Endodermal cell (in vitro differentiated cells): Measurements from ENCODE around the gene DLK1. TPM values are rescaled to one million over a fixed set of nuclear protein-coding genes. Genes with fewer than 3 reads are reported as not detected.
A peak's percentile ranks its signal among the peaks of the same experiment; 100 is the strongest.

ENCODE experiments used
- DNase-seq: peaks from one replicate; pipeline ENCODE4 v3.0.0-alpha.2; 2017
- H3K27ac ChIP-seq: 2 replicates; pipeline ENCODE4 v1.5.1; 2013; ENCODE audit warnings: mild to moderate bottlenecking, low read depth, low read length, moderate library complexity
- H3K27me3 ChIP-seq: 2 replicates; pipeline ENCODE4 v1.6.1; 2013; ENCODE audit warnings: mild to moderate bottlenecking, low read length, moderate library complexity; ENCODE audit not compliant: insufficient read depth, control insufficient read depth, poor library complexity, severe bottlenecking
- H3K36me3 ChIP-seq: 2 replicates; pipeline ENCODE4 v1.7.0; 2013; ENCODE audit warnings: mild to moderate bottlenecking, low read length, moderate library complexity; ENCODE audit not compliant: control insufficient read depth, insufficient read depth
- H3K4me1 ChIP-seq: one replicate; pipeline ENCODE4 v1.7.0; 2013; ENCODE audit warnings: low read length; ENCODE audit not compliant: control insufficient read depth, insufficient read depth
- H3K4me3 ChIP-seq: 2 replicates; pipeline ENCODE4 v1.5.1; 2013; ENCODE audit warnings: mild to moderate bottlenecking, low read length, moderate library complexity
- H3K9ac ChIP-seq: 2 replicates; pipeline ENCODE4 v1.6.1; 2013; ENCODE audit warnings: mild to moderate bottlenecking, low read length, moderate library complexity; ENCODE audit not compliant: poor library complexity, severe bottlenecking; ENCODE audit errors: extremely low read depth
- H3K9me3 ChIP-seq: 2 replicates; pipeline ENCODE4 v1.6.1; 2013; ENCODE audit warnings: mild to moderate bottlenecking, low read length, moderate library complexity; ENCODE audit not compliant: control insufficient read depth
- H3K27ac Mint-ChIP-seq: 2 replicates; pipeline ENCODE4 v1.8.0; 2020; ENCODE audit warnings: mixed read lengths
- H3K27me3 Mint-ChIP-seq: 2 replicates; pipeline ENCODE4 v1.8.0; 2021; ENCODE audit warnings: mild to moderate bottlenecking, mixed read lengths; ENCODE audit not compliant: insufficient read depth
- H3K36me3 Mint-ChIP-seq: 2 replicates; pipeline ENCODE4 v1.8.0; 2020; ENCODE audit warnings: low read depth, mixed read lengths
- H3K4me1 Mint-ChIP-seq: 2 replicates; pipeline ENCODE4 v1.8.0; 2020; ENCODE audit warnings: mixed read lengths
- H3K4me3 Mint-ChIP-seq: 2 replicates; pipeline ENCODE4 v1.8.0; 2020; ENCODE audit warnings: mild to moderate bottlenecking, moderate library complexity, mixed read lengths
- H3K9me3 Mint-ChIP-seq: 2 replicates; pipeline ENCODE4 v1.8.0; 2020; ENCODE audit warnings: mild to moderate bottlenecking, mixed read lengths
- CTCF ChIP-seq: fragments of 200-600 bp; sonication (generic); conservative IDR thresholded peaks from 2 replicates; pipeline ENCODE4 v1.5.0; 2021; ENCODE audit warnings: antibody characterized with exemption, mild to moderate bottlenecking
- WGBS, 2 experiments: methylation state at CpG; one replicate each; pipeline versions ENCODE4 v1.1.5 to v1.1.7; 2013; ENCODE audit warnings: missing lambda C conversion rate in 2 of 2, mixed read lengths in 1 of 2; ENCODE audit not compliant: insufficient coverage in 1 of 2, insufficient read length in 1 of 2; 5-methylcytosine and 5-hydroxymethylcytosine counted together
- total RNA-seq, 2 donors: library from RNA; stranded (reverse); fragmentation: NEBNext Ultra II Directional in 1 of 2; extraction: Animal tissue kit (Norgen Biotek cat#: 25700) in 1 of 2; gene quantifications; 2 replicates in 1 of 2; 3 replicates in 1 of 2; pipeline ENCODE4 v1.2.1, GENCODE V29; 2021

DLK1 gene
- total RNA-seq, 2 donors from 2014 or later = 78.3 to 117 TPM

- no peaks in the 10 kb centered on the region for H3K36me3 ChIP-seq
- 31 to 42% methylated on average over 11 to 55 of the region's 59 CpGs for WGBS, 2 experiments
Observed at GRCh38 chr14:100709289-100710284, 17.1 kb upstream of the DLK1 start.

GRCh38 chr14:100710391-100710790 lies 16.3 kb upstream of the DLK1 start:
- TF ChIP-seq CTCF = no peak
- no peak overlapping the region for H3K4me3 ChIP-seq
- peaks cover 17% of the 10 kb centered on the region for H3K4me1 Mint-ChIP-seq
- no peak overlapping the region for H3K27ac ChIP-seq
- H3K9me3 Mint-ChIP-seq = no peaks in the 10 kb centered on the region
- H3K27me3 ChIP-seq = no peaks in the 10 kb centered on the region
- no peaks in the 10 kb centered on the region for H3K36me3 Mint-ChIP-seq
- no peaks in the 10 kb centered on the region for H3K9me3 ChIP-seq
- H3K27me3 Mint-ChIP-seq = peaks cover 12% of the 10 kb centered on the region
- no peak overlapping the region for H3K27ac Mint-ChIP-seq
- no peak overlapping the region for H3K9ac ChIP-seq
- H3K4me3 Mint-ChIP-seq = no peak overlapping the region
- H3K36me3 ChIP-seq = no peaks in the 10 kb centered on the region
- DNase-seq = no peak
- no peaks in the 10 kb centered on the region for H3K4me1 ChIP-seq
- 82 to 91% methylated on average over 4 to 12 of the region's 12 CpGs for WGBS, 2 experiments

More at GRCh38 chr14:100709289-100710284, 17.1 kb upstream of the DLK1 start:
- DNase-seq = peak; percentile 79
- peak overlapping the region; percentile 19 for H3K27ac Mint-ChIP-seq
- H3K9ac ChIP-seq = no peak overlapping the region
- no peaks in the 10 kb centered on the region for H3K4me1 ChIP-seq
- H3K9me3 ChIP-seq = no peaks in the 10 kb centered on the region
- H3K4me1 Mint-ChIP-seq = peaks cover 17% of the 10 kb centered on the region
- H3K27me3 Mint-ChIP-seq = peaks cover 17% of the 10 kb centered on the region
- TF ChIP-seq CTCF = peak; percentile 65
- no peak overlapping the region for H3K4me3 ChIP-seq
- peak overlapping the region; percentile 44 for H3K4me3 Mint-ChIP-seq
- no peak overlapping the region for H3K27ac ChIP-seq
- H3K9me3 Mint-ChIP-seq = no peaks in the 10 kb centered on the region
- no peaks in the 10 kb centered on the region for H3K36me3 Mint-ChIP-seq
- H3K27me3 ChIP-seq = no peaks in the 10 kb centered on the region

- no peaks in the 10 kb centered on the region for H3K27me3 ChIP-seq
- peaks cover 12% of the 10 kb centered on the region for H3K27me3 Mint-ChIP-seq
- no peaks in the 10 kb centered on the region for H3K36me3 ChIP-seq
- no peak overlapping the region for H3K9ac ChIP-seq
- TF ChIP-seq CTCF = no peak
- H3K36me3 Mint-ChIP-seq = no peaks in the 10 kb centered on the region
- no peak overlapping the region for H3K27ac ChIP-seq
- WGBS, 2 experiments = 87 to 88% methylated on average over 9 to 18 of the region's 18 CpGs
- no peak overlapping the region for H3K27ac Mint-ChIP-seq
- peaks cover 1% of the 10 kb centered on the region for H3K9me3 ChIP-seq
- H3K4me1 ChIP-seq = no peaks in the 10 kb centered on the region
- peaks cover 2% of the 10 kb centered on the region for H3K9me3 Mint-ChIP-seq
- H3K4me3 ChIP-seq = no peak overlapping the region
- H3K4me3 Mint-ChIP-seq = no peak overlapping the region
- peaks cover 17% of the 10 kb centered on the region for H3K4me1 Mint-ChIP-seq
- no peak for DNase-seq
Observed at GRCh38 chr14:100710826-100711462, 15.7 kb upstream of the DLK1 start.
